ENCODE measurements around the gene ABLIM2.

ABLIM2 gene

GRCh38 chr4:8051644-8052043 lies 107.0 kb downstream of the ABLIM2 start:
- no peaks in the 10 kb centered on the region; the same call in 1 of the 2 replicates for H3K27me3 ChIP-seq (replicated peaks; ENCODE audit: control insufficient read depth, insufficient read depth, low read length)
- TF ChIP-seq CTCF (IDR thresholded peaks at IDR 0.05; ENCODE audit: insufficient read depth, low read length, poor library complexity, severe bottlenecking): no peak
- DNase-seq (ENCODE audit: extremely low read depth, insufficient read length): no peak
- no peaks in the 10 kb centered on the region for H3K36me3 ChIP-seq (ENCODE audit: control insufficient read depth, insufficient read depth, low read length)
- H3K4me3 ChIP-seq (replicated peaks; ENCODE audit: low read depth, low read length): no peak overlapping the region

GRCh38 chr4:8050555-8051206 lies 107.9 kb downstream of the ABLIM2 start:
- H3K27me3 ChIP-seq (replicated peaks; ENCODE audit: control insufficient read depth, insufficient read depth, low read length): no peaks in the 10 kb centered on the region; the same call in 1 of the 2 replicates
- H3K36me3 ChIP-seq (ENCODE audit: control insufficient read depth, insufficient read depth, low read length): no peaks in the 10 kb centered on the region
- TF ChIP-seq CTCF (IDR thresholded peaks at IDR 0.05; ENCODE audit: insufficient read depth, low read length, poor library complexity, severe bottlenecking): no peak
- no peak overlapping the region for H3K4me3 ChIP-seq (replicated peaks; ENCODE audit: low read depth, low read length)
- DNase-seq (ENCODE audit: extremely low read depth, insufficient read length): no peak

- DNase-seq (ENCODE audit: extremely low read depth, insufficient read length): no peak
- no peaks in the 10 kb centered on the region for H3K36me3 ChIP-seq (ENCODE audit: control insufficient read depth, insufficient read depth, low read length)
- H3K4me3 ChIP-seq (replicated peaks; ENCODE audit: low read depth, low read length): no peak overlapping the region
- no peak for TF ChIP-seq CTCF (IDR thresholded peaks at IDR 0.05; ENCODE audit: insufficient read depth, low read length, poor library complexity, severe bottlenecking)
- no peaks in the 10 kb centered on the region; the same call in 1 of the 2 replicates for H3K27me3 ChIP-seq (replicated peaks; ENCODE audit: control insufficient read depth, insufficient read depth, low read length)
Observed at GRCh38 chr4:8050180-8050554, 108.4 kb downstream of the ABLIM2 start.

GRCh38 chr4:8048856-8049676 lies 109.5 kb downstream of the ABLIM2 start:
- no peak for DNase-seq (ENCODE audit: extremely low read depth, insufficient read length)
- no peak for TF ChIP-seq CTCF (IDR thresholded peaks at IDR 0.05; ENCODE audit: insufficient read depth, low read length, poor library complexity, severe bottlenecking)
- Histone ChIP-seq H3K27me3 (replicated peaks; ENCODE audit: control insufficient read depth, insufficient read depth, low read length) (no peaks in the 10 kb centered on the region; the same call in 1 of the 2 replicates), H3K4me3 (replicated peaks; ENCODE audit: low read depth, low read length) (no peak overlapping the region), H3K36me3 (ENCODE audit: control insufficient read depth, insufficient read depth, low read length) (no peaks in the 10 kb centered on the region)

- DNase-seq (ENCODE audit: extremely low read depth, insufficient read length): no peak
- Histone ChIP-seq H3K4me3 (replicated peaks; ENCODE audit: low read depth, low read length) (no peak overlapping the region), H3K27me3 (replicated peaks; ENCODE audit: control insufficient read depth, insufficient read depth, low read length) (no peaks in the 10 kb centered on the region; the same call in 1 of the 2 replicates), H3K36me3 (ENCODE audit: control insufficient read depth, insufficient read depth, low read length) (no peaks in the 10 kb centered on the region)
- no peak for TF ChIP-seq CTCF (IDR thresholded peaks at IDR 0.05; ENCODE audit: insufficient read depth, low read length, poor library complexity, severe bottlenecking)
Observed at GRCh38 chr4:8047837-8048678, 110.6 kb downstream of the ABLIM2 start.

Measured in GM06990 (cell line).